NCI-H774 (cell line): Measurements from ENCODE around the gene HECTD1.

Experiments
- DNase-seq: peaks from one replicate; lab custom pipeline; 2025; lab: John Stamatoyannopoulos, UW

The HECTD1 gene

DNA sequence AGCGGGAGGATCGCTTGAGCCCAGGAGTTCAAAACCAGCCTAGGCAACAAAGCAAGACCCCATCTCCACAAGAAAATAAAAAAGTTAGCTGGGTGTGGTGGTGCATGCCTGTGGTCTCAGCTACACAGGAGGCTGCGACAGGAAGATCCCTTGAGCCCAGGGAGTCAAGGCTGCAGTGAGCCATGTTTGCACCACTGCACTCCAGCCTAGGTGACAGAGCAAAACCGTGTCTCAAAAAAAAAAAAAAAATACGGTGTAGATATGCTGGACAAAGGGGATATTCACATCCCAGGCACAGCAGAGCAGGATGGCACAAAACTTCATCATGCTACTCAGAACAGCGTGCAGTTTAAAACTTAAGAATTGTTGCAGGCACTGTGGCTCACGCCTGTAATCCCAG is 156.6 kb downstream of the HECTD1 start:
- no peak for DNase-seq
